Tibial artery (tissue), 4 donors: ENCODE measurements around the gene PDIA5.

ENCODE experiments used
- DNase-seq, 2 donors: peaks; one replicate each; pipeline ENCODE4 v3.0.0-alpha.2; 2019
- H3K27ac ChIP-seq, 2 donors: fragments of 200-600 bp; sonication (generic) in 1 of 2; 1 replicate in 1 of 2; 2 replicates in 1 of 2; pipeline ENCODE4 v1.5.1; 2018 to 2019; ENCODE audit warnings: mild to moderate bottlenecking in 1 of 2
- H3K27me3 ChIP-seq, 2 donors: fragments of 200-600 bp; sonication (generic) in 1 of 2; one replicate each; pipeline versions ENCODE4 v1.5.1 to v1.6.0; 2016 to 2019
- H3K36me3 ChIP-seq, 3 donors: fragments of 200-600 bp; sonication (generic) in 2 of 3; one replicate each; pipeline ENCODE4 v1.5.1; 2016 to 2019; ENCODE audit warnings: mild to moderate bottlenecking in 2 of 3
- H3K4me1 ChIP-seq, 4 donors: fragments of 200-600 bp; sonication (generic) in 2 of 4; 1 replicate in 3 of 4; 2 replicates in 1 of 4; pipeline ENCODE4 v1.5.1; 2016 to 2019
- H3K4me3 ChIP-seq, 2 donors: fragments of 200-600 bp; sonication (generic) in 1 of 2; 1 replicate in 1 of 2; 2 replicates in 1 of 2; pipeline ENCODE4 v1.5.1; 2018 to 2019; ENCODE audit warnings: mild to moderate bottlenecking in 2 of 2
- H3K9me3 ChIP-seq, 3 donors: fragments of 200-600 bp; sonication (generic) in 1 of 3; one replicate each; pipeline ENCODE4 v1.5.1; 2016 to 2019
- CTCF ChIP-seq, 2 experiments: fragments of 200-600 bp in 1 of 2; fragments of 450-650 bp in 1 of 2; IDR thresholded peaks; one replicate each; pipeline ENCODE4 v1.5.1; 2017 to 2019; ENCODE audit warnings: antibody characterized with exemption in 2 of 2, mild to moderate bottlenecking in 1 of 2, moderate library complexity in 1 of 2
- intact Hi-C: fragments of 100-400 bp; cut with DNase I; formaldehyde crosslinking; loops from one replicate; pipeline ENCODE4 v1.15.0; 2023; ENCODE audit warnings: low total_unique reads

PDIA5 gene

GRCh38 chr3:123058505-123058904, 8.3 kb upstream of the PDIA5 start:
- Histone ChIP-seq H3K27ac (no peak overlapping the region), H3K4me3 (no peak overlapping the region), H3K9me3 (no peaks in the 10 kb centered on the region), H3K36me3 (no peaks in the 10 kb centered on the region), H3K27me3 (no peaks in the 10 kb centered on the region), H3K4me1 (peaks cover 0 to 21% (median 13%) of the 10 kb centered on the region in 4 donors)
- DNase-seq, result no peak
- no peak for TF ChIP-seq CTCF (IDR thresholded peaks at IDR 0.05)
- intact Hi-C loops, result no loop called here

DNA sequence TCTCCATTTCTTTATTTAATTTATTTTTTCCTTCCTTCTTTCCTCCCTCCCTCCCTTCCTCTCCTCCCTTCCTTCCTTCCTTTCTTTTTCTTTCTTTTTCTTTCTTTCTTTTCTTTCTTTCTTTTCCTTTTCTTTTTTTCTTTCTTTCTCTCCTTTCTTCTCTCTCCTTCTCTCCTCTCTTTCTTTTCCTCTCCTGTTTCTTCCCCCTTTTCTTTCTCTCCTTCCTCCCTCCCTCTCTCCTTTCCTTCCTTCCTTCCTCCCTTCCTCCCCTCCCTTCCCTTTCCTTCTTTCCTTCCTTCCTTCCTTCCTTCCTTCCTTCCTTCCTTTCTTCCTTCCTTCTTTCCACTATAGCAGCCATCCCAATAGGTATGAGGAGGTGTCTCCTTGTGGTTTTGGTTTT, 6.8 kb upstream of the PDIA5 start:
- no peaks in the 10 kb centered on the region for H3K36me3 ChIP-seq
- TF ChIP-seq CTCF (IDR thresholded peaks at IDR 0.05), result no peak
- no peaks in the 10 kb centered on the region for H3K9me3 ChIP-seq
- no peak for DNase-seq
- H3K4me1 ChIP-seq, result peaks cover 0 to 6% (median 2%) of the 10 kb centered on the region in 4 donors
- H3K27ac ChIP-seq, result no peak overlapping the region
- H3K4me3 ChIP-seq, result no peak overlapping the region
- intact Hi-C loops, result no loop called here
- H3K27me3 ChIP-seq, result no peaks in the 10 kb centered on the region

DNA sequence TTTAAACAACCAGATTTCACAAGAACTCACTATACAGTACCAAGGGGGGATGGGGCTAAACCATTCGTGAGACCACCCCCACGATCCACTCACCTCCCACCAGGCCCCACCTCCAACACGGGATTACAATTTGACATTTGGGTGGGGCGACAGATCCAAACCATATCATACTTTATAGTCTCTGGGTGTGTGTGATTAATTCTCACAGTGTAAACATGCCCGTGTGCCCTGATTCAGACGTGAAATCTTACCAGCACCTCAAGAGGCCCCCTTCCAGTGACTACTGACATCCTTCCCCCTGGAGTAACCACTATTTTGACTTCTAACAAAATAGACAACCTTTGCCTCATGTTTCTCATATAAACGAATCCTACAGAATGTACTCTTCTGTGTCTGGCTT, 5.0 kb upstream of the PDIA5 start:
- DNase-seq, result no peak
- Histone ChIP-seq H3K4me3 (no peak overlapping the region), H3K36me3 (no peaks in the 10 kb centered on the region), H3K9me3 (no peaks in the 10 kb centered on the region), H3K27ac (no peak overlapping the region), H3K27me3 (no peaks in the 10 kb centered on the region), H3K4me1 (peaks cover 0 to 3% (median 0%) of the 10 kb centered on the region in 4 donors)
- intact Hi-C loops, result no loop called here
- TF ChIP-seq CTCF (IDR thresholded peaks at IDR 0.05), result no peak

DNA sequence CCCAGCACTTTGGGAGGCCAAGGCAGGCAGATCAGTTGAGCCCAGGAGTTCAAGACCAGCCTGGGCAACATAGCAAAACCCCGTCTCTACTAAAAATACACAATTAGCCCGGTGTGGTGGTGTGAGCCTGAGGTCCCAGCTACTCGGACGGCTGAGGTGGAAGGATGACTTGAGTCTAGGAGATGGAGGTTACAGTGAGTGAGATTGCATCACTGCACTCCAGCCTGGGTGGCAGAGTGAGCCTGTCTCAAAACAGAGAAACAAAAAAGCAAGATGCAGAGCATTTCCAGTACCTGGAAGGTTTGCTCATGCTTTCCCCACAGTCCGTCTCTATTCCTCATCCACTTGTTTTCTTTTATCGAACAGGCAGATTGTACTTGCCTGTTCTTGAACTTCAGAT, 3.8 kb upstream of the PDIA5 start:
- no peaks in the 10 kb centered on the region for H3K36me3 ChIP-seq
- H3K27ac ChIP-seq, result no peak overlapping the region
- no peak for DNase-seq
- no peaks in the 10 kb centered on the region for H3K9me3 ChIP-seq
- intact Hi-C loops, result no loop called here
- no peak overlapping the region for H3K4me3 ChIP-seq
- TF ChIP-seq CTCF (IDR thresholded peaks at IDR 0.05), result no peak
- H3K4me1 ChIP-seq, result peaks cover 0 to 8% (median under 1%) of the 10 kb centered on the region in 4 donors
- H3K27me3 ChIP-seq, result no peaks in the 10 kb centered on the region

- no peak for DNase-seq
- no peak overlapping the region for H3K4me3 ChIP-seq
These were observed 2.3 kb upstream of the PDIA5 start for GRCh38 chr3:123064506-123064905.

More at GRCh38 chr3:123064506-123064905, 2.3 kb upstream of the PDIA5 start:
- Histone ChIP-seq H3K27ac (no peak overlapping the region), H3K27me3 (no peaks in the 10 kb centered on the region), H3K9me3 (no peaks in the 10 kb centered on the region), H3K4me1 (peaks cover 0 to 20% (median 11%) of the 10 kb centered on the region in 4 donors), H3K36me3 (no peaks in the 10 kb centered on the region)
- no peak for TF ChIP-seq CTCF (IDR thresholded peaks at IDR 0.05)
- intact Hi-C loops, result no loop called here
